SK-N-MC (cell line): Measurements from ENCODE around the gene ZC3H7A.
A peak's percentile ranks its signal among the peaks of the same experiment; 100 is the strongest.

Source experiments
- DNase-seq: peaks from one replicate; pipeline ENCODE4 v3.0.0-alpha.2; 2011; ENCODE audit warnings: low read depth, low spot score
- H3K27ac ChIP-seq: fragments of 200-600 bp; sonication (generic); 2 replicates; pipeline ENCODE4 v1.5.1; 2016; ENCODE audit warnings: mixed run types
- H3K36me3 ChIP-seq: fragments of 200-600 bp; sonication (generic); 2 replicates; pipeline ENCODE4 v1.6.1; 2017; ENCODE audit warnings: antibody characterized with exemption, low read length, mixed read lengths; ENCODE audit not compliant: insufficient read depth
- H3K4me3 ChIP-seq: fragments of 200-600 bp; sonication (generic); 2 replicates; pipeline ENCODE4 v1.5.1; 2016
- H3K9ac ChIP-seq: fragments of 200-600 bp; sonication (generic); 2 replicates; pipeline ENCODE4 v1.8.0; 2017; ENCODE audit warnings: mixed run types, mixed read lengths; ENCODE audit not compliant: insufficient read length
- H3K9me3 ChIP-seq: fragments of 200-600 bp; sonication (generic); 2 replicates; pipeline ENCODE4 v1.6.1; 2017; ENCODE audit warnings: low read depth, mild to moderate bottlenecking, antibody characterized with exemption, low read length, moderate library complexity, mixed read lengths
- EZH2 ChIP-seq: fragments of 200-600 bp; sonication (generic); IDR thresholded peaks from one replicate; pipeline ENCODE4 v1.6.1; 2017; ENCODE audit warnings: antibody characterized with exemption
- FOXP2 ChIP-seq: optimal IDR thresholded peaks from 2 replicates; pipeline ENCODE3; 2011; ENCODE audit warnings: mild to moderate bottlenecking, moderate library complexity; ENCODE audit not compliant: insufficient read depth; ENCODE audit errors: extremely low read length, control extremely low read depth
- POLR2AphosphoS5 ChIP-seq: IDR thresholded peaks from 2 replicates; pipeline ENCODE4 v1.6.1; 2012; ENCODE audit warnings: mild to moderate bottlenecking, low read depth, low read length, borderline replicate concordance

The ZC3H7A gene, protein sequence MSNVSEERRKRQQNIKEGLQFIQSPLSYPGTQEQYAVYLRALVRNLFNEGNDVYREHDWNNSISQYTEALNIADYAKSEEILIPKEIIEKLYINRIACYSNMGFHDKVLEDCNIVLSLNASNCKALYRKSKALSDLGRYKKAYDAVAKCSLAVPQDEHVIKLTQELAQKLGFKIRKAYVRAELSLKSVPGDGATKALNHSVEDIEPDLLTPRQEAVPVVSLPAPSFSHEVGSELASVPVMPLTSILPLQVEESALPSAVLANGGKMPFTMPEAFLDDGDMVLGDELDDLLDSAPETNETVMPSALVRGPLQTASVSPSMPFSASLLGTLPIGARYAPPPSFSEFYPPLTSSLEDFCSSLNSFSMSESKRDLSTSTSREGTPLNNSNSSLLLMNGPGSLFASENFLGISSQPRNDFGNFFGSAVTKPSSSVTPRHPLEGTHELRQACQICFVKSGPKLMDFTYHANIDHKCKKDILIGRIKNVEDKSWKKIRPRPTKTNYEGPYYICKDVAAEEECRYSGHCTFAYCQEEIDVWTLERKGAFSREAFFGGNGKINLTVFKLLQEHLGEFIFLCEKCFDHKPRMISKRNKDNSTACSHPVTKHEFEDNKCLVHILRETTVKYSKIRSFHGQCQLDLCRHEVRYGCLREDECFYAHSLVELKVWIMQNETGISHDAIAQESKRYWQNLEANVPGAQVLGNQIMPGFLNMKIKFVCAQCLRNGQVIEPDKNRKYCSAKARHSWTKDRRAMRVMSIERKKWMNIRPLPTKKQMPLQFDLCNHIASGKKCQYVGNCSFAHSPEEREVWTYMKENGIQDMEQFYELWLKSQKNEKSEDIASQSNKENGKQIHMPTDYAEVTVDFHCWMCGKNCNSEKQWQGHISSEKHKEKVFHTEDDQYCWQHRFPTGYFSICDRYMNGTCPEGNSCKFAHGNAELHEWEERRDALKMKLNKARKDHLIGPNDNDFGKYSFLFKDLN

DNA sequence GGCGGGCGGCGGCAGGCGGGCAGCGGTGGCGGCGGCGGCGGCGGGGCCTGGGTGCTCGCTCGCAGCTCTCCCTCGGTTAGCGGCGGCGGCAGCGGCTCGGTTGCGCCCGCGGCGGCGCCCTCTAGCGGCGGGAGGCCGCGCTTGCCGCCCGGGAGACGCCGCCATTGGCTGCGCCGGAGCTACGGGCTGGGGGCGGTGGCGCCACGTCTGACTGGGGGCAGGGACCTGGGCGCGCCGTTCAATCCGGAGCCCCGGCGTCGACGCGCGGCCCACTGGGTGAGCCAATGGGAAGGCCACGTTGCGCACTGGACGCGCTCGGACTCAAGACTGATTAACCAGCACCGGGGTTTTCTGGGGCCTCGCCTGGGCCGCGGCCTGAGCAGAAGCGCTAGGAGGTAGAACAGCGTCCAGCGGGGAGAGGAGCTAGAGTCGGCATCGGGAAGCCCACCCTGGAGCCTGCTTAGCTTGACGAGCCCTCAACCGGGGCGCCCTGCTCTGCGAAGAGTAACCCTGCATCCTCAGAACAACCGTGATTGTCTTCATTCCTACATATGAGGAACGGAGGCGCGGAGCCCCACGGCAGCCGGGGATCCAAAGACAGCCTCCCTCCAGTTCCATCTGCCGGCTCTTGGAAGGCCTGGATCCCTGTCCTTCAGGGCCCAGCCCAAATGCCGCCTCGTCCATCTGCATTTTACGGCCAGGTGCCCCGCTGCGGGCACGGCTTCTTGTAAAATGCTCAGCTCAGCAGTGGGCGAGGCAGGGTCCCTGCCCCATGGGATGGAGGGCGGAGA is at the start of gene ZC3H7A:
Gene ZC3H7A, minus strand, starts transcription at position 93 of the 791 bp plus-strand sequence. CDS start 14,904 bp downstream, outside the sequence.
- Histone ChIP-seq H3K4me3 (peak within 1 kb of the TSS; percentile 97), H3K36me3 (peaks cover 25% of the 10 kb centered on the region), H3K9me3 (no peaks in the 10 kb centered on the region), H3K27ac (peak within 1 kb of the TSS; percentile 81), H3K9ac (peak within 1 kb of the TSS; percentile 97)
- TF ChIP-seq POLR2AphosphoS5 (peak; percentile 93), EZH2 (no peak)
- peak; percentile 34 for DNase-seq

GRCh38 chr16:11844499-11844898 is 47.4 kb upstream of the ZC3H7A start:
- DNase-seq = no peak
- Histone ChIP-seq H3K4me3 (no peak overlapping the region), H3K9me3 (no peaks in the 10 kb centered on the region), H3K27ac (no peak overlapping the region), H3K36me3 (peaks cover 96% of the 10 kb centered on the region), H3K9ac (no peak overlapping the region)
- TF ChIP-seq POLR2AphosphoS5 (no peak; the same call in 1 of the 2 replicates), FOXP2 (no peak), EZH2 (no peak)

GRCh38 chr16:11843861-11844260 is 46.8 kb upstream of the ZC3H7A start:
- no peak overlapping the region for H3K4me3 ChIP-seq
- H3K9ac ChIP-seq = no peak overlapping the region
- peaks cover 96% of the 10 kb centered on the region for H3K36me3 ChIP-seq
- no peak for DNase-seq
- no peaks in the 10 kb centered on the region for H3K9me3 ChIP-seq
- TF ChIP-seq FOXP2 (no peak), POLR2AphosphoS5 (no peak), EZH2 (no peak)
- H3K27ac ChIP-seq = no peak overlapping the region

DNA sequence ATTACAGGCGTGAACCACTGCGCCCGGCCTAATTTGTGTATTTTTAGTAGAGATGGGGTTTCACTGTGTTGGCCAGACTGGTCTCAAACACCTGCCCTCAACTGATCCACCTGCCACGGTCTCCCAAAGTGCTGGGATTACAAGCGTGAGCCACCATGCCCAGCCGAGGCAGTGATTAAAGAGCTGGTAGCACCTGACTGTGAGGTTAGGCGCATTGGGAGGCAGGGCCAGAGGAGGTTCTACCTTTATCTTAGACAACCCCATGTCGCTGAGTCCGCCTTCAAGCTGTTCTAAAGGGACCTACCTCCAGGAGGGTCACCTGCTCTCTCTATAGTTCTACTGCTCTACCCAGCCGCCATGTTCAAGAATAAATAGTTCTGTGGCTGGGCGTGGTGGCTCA is 46.1 kb upstream of the ZC3H7A start:
- Histone ChIP-seq H3K36me3 (peaks cover 96% of the 10 kb centered on the region), H3K4me3 (no peak overlapping the region), H3K27ac (no peak overlapping the region), H3K9me3 (no peaks in the 10 kb centered on the region), H3K9ac (no peak overlapping the region)
- TF ChIP-seq POLR2AphosphoS5 (no peak), FOXP2 (no peak), EZH2 (no peak)
- no peak for DNase-seq

DNA sequence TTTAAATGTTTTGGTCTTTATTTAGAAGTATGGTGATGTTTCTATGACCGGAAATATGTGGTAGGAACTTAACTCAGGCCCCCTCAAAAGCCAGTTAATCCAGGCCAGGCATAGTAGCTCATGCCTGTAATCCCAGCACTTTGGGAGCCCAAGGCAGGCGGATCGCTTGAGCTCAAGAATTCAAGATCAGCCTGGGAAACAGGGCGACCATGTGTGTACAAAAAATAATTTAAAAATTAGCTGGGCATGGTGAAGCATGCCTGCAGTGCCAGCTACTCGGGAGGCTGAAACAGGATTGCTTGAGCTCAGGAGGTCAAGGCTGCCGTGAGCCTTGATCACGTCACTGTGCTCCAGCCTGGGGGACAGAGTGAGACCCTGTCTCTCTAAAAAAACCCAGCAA is 44.0 kb upstream of the ZC3H7A start:
- Histone ChIP-seq H3K36me3 (peaks cover 96% of the 10 kb centered on the region), H3K9me3 (no peaks in the 10 kb centered on the region), H3K27ac (0 out of 2 replicates have a peak overlapping the region, but pooled peaks have one; percentile 57), H3K9ac (no peak overlapping the region), H3K4me3 (no peak overlapping the region)
- no peak for DNase-seq
- TF ChIP-seq EZH2 = no peak
- no peak for TF ChIP-seq POLR2AphosphoS5
- no peak for TF ChIP-seq FOXP2

DNA sequence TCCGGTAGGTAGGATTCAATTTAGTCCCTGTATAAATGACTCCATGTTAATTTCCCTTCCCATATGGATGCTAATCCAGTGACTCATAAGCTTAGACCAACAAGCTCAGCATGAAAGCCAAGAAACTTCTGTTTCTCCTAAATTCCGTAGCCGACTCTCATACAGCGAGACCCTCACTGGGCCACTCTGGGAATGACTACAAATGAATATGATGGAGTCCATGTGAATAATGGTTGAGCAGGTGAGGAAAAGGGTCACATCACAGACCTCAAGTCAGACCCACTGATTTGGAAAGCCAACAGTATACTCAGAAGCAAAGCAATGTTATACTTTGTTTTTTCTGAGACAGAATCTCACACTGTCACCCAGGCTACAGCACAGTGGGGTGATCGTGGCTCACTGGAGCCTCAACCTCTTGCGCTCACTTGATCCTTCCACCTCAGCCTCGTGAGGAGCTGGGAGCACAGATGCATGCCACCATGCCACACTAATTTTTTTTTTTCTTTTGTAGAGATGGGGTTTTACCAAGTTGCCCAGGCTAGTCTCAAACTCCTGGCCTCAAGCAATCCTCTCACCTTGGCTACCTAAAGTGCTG is 39.7 kb upstream of the ZC3H7A start:
- DNase-seq = no peak
- TF ChIP-seq EZH2 = no peak
- TF ChIP-seq POLR2AphosphoS5 = no peak
- no peak for TF ChIP-seq FOXP2
- Histone ChIP-seq H3K4me3 (no peak overlapping the region), H3K9ac (no peak overlapping the region), H3K36me3 (peaks cover 59% of the 10 kb centered on the region), H3K9me3 (no peaks in the 10 kb centered on the region), H3K27ac (peak overlapping the region; percentile 76)

DNA sequence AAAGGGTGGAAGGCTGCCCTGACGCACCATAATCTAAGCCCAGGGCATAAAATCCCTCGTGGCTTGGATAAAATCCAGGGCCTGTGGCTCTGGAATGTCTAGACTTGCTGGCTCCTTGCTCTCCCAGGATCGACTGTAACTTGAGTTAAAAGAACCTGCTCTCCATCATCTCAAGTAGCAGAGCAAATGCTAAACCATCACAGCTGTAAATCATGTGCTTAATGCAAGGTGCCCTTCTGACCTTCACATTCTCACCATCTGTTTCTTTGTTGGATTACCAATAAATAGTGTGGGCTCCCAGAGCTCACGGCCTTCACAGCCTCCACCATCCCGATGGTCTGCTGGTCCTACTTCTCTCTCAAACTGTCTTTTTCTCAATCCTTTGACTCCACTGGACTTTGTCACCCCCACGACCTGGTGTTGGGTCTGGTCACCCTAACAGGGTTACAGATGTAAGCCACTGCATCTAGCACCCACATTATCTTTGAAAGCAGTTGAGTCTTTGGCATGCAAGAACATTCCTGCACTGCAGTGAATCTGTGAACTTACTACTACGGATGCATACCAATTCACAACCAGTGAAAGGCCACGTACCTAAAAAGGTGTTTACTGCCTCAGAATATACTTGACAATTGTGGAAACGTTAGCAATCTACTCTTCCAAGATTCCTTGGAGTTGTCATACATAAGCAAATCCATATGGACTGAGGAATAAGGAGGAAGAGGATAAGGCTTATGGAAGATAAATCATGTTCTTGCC is 39.0 kb upstream of the ZC3H7A start:
- Histone ChIP-seq H3K4me3 (peak overlapping the region; percentile 7; the same call in 1 of the 2 replicates), H3K9me3 (no peaks in the 10 kb centered on the region), H3K9ac (no peak overlapping the region), H3K27ac (peak overlapping the region; percentile 76), H3K36me3 (peaks cover 52% of the 10 kb centered on the region)
- TF ChIP-seq POLR2AphosphoS5 (peak; percentile 33; the same call in 1 of the 2 replicates), EZH2 (no peak)
- DNase-seq = no peak
